Fibroblast of lung (primary cell): Measurements from ENCODE around the gene MAP3K7CL. TPM values are rescaled to one million over a fixed set of nuclear protein-coding genes. Genes with fewer than 3 reads are reported as not detected.
A peak's percentile ranks its signal among the peaks of the same experiment; 100 is the strongest.

ENCODE experiments used
- DNase-seq, 2 donors: peaks; one replicate each; pipeline versions ENCODE4 v3.0.0 to v3.0.0-alpha.2; 2010; ENCODE audit warnings: low read depth in 2 of 2
- H2AFZ ChIP-seq: 2 replicates; pipeline ENCODE4 v1.5.1; 2012; ENCODE audit warnings: low read length, control low read depth, inconsistent platforms
- H3K27ac ChIP-seq: 2 replicates; pipeline ENCODE4 v1.5.1; 2011; ENCODE audit warnings: low read length, control low read depth; ENCODE audit not compliant: insufficient read depth
- H3K27me3 ChIP-seq: 2 replicates; pipeline ENCODE4 v1.5.1; 2011; ENCODE audit warnings: mild to moderate bottlenecking, low read length; ENCODE audit not compliant: control insufficient read depth, insufficient read depth
- H3K36me3 ChIP-seq: 2 replicates; pipeline ENCODE4 v1.5.1; 2011; ENCODE audit warnings: low read length; ENCODE audit not compliant: control insufficient read depth, insufficient read depth
- H3K4me1 ChIP-seq: 2 replicates; pipeline ENCODE4 v1.5.1; 2011; ENCODE audit warnings: low read length; ENCODE audit not compliant: control insufficient read depth, insufficient read depth; ENCODE audit errors: extremely low read depth
- H3K4me2 ChIP-seq: 2 replicates; pipeline ENCODE4 v1.5.1; 2011; ENCODE audit warnings: low read length, control low read depth; ENCODE audit not compliant: insufficient read depth; ENCODE audit errors: extremely low read depth
- H3K4me3 ChIP-seq, 4 experiments: fragments of 200-600 bp in 1 of 4; sonication (generic) in 1 of 4; replicated peaks in 1 of 4; 2 replicates each; pipeline ENCODE4 v1.5.1; 2011 to 2016; ENCODE audit warnings: low read length in 4 of 4, low read depth in 3 of 4, mild to moderate bottlenecking in 3 of 4, control low read depth in 2 of 4, inconsistent platforms in 1 of 4, mixed read lengths in 1 of 4; ENCODE audit not compliant: insufficient read depth in 1 of 4; ENCODE audit errors: control extremely low read depth in 1 of 4
- H3K79me2 ChIP-seq: 2 replicates; pipeline ENCODE4 v1.5.1; 2012; ENCODE audit warnings: mild to moderate bottlenecking, low read length, inconsistent platforms; ENCODE audit not compliant: control insufficient read depth, insufficient read depth
- H3K9ac ChIP-seq: 2 replicates; pipeline ENCODE4 v1.5.1; 2011; ENCODE audit warnings: mild to moderate bottlenecking, low read length, control low read depth; ENCODE audit not compliant: insufficient read depth
- H3K9me3 ChIP-seq: 2 replicates; pipeline ENCODE4 v1.5.1; 2012; ENCODE audit warnings: low read depth, low read length; ENCODE audit not compliant: control insufficient read depth, insufficient read depth
- H4K20me1 ChIP-seq: 2 replicates; pipeline ENCODE4 v1.5.1; 2011; ENCODE audit warnings: low read length; ENCODE audit not compliant: control insufficient read depth, insufficient read depth; ENCODE audit errors: extremely low read depth
- CTCF ChIP-seq, 2 donors: IDR thresholded peaks in 1 of 2; conservative IDR thresholded peaks in 1 of 2; 1 replicate in 1 of 2; 2 replicates in 1 of 2; pipeline ENCODE4 v1.5.1; 2011 to 2012; ENCODE audit warnings: low read length in 2 of 2, control low read depth in 1 of 2, inconsistent platforms in 1 of 2, low read depth in 1 of 2, mild to moderate bottlenecking in 1 of 2
- EZH2 ChIP-seq: IDR thresholded peaks from 2 replicates; pipeline ENCODE4 v1.5.1; 2012; ENCODE audit warnings: low read length, control low read depth, mild to moderate bottlenecking; ENCODE audit errors: missing control alignments
- polyA plus RNA-seq, 2 donors: library from polyadenylated mRNA; depleted of rRNA in 1 of 2; stranded (reverse) in 1 of 2; unstranded in 1 of 2; fragments of >200 nt; gene quantifications; 2 replicates each; pipeline ENCODE4 v1.2.1, GENCODE V29; 2011 to 2012; ENCODE audit warnings: missing spikeins in 1 of 2
- total RNA-seq: library from RNA; depleted of rRNA; stranded (reverse); fragments of >200 nt; gene quantifications from 2 replicates; pipeline ENCODE4 v1.2.1, GENCODE V29; 2014

MAP3K7CL gene
- total and polyA plus RNA-seq, 2 donors (not counting 1 experiment from before 2014, with no cell fraction given) = 58.3 to 176 TPM

GRCh38 chr21:29163341-29164115 lies 33.1 kb downstream of the MAP3K7CL start:
- H3K4me3 ChIP-seq = no peak overlapping the region
- no peak overlapping the region for H2AFZ ChIP-seq
- H3K27ac ChIP-seq = peak overlapping the region; percentile 77

GRCh38 chr21:29164323-29164942 lies 34.0 kb downstream of the MAP3K7CL start:
- no peaks in the 10 kb centered on the region for H3K79me2 ChIP-seq
- H3K27me3 ChIP-seq = no peaks in the 10 kb centered on the region
- no peak overlapping the region for H2AFZ ChIP-seq
- H3K9me3 ChIP-seq = no peaks in the 10 kb centered on the region
- peak overlapping the region; percentile 77 for H3K27ac ChIP-seq
- peaks cover 9% of the 10 kb centered on the region for H3K4me1 ChIP-seq
- DNase-seq = peak; percentile 81 to 93
- H3K9ac ChIP-seq = peak overlapping the region; percentile 17
- no peak for TF ChIP-seq EZH2
- peak; percentile 81 to 83 for TF ChIP-seq CTCF (conservative IDR thresholded peaks at IDR 0.05 in 1 of 2, IDR thresholded peaks at IDR 0.05 in 1 of 2; ENCODE audit: low read depth in 1 of 2, low read length in 2 of 2)
- no peaks in the 10 kb centered on the region for H3K36me3 ChIP-seq
- peak overlapping the region in 1 of 4 experiments; percentile 24 for H3K4me3 ChIP-seq
- H4K20me1 ChIP-seq = no peaks in the 10 kb centered on the region
- H3K4me2 ChIP-seq = no peak overlapping the region

More at GRCh38 chr21:29163341-29164115, 33.1 kb downstream of the MAP3K7CL start:
- Histone ChIP-seq H4K20me1 (no peaks in the 10 kb centered on the region), H3K36me3 (no peaks in the 10 kb centered on the region), H3K79me2 (no peaks in the 10 kb centered on the region), H3K4me2 (no peak overlapping the region), H3K9me3 (no peaks in the 10 kb centered on the region), H3K27me3 (no peaks in the 10 kb centered on the region), H3K4me1 (peaks cover 9% of the 10 kb centered on the region), H3K9ac (no peak overlapping the region)
- DNase-seq = peak in 1 of 2 donors; percentile 74
- TF ChIP-seq EZH2 (no peak), CTCF (conservative IDR thresholded peaks at IDR 0.05 in 1 of 2, IDR thresholded peaks at IDR 0.05 in 1 of 2; ENCODE audit: low read depth in 1 of 2, low read length in 2 of 2) (no peak)

DNA sequence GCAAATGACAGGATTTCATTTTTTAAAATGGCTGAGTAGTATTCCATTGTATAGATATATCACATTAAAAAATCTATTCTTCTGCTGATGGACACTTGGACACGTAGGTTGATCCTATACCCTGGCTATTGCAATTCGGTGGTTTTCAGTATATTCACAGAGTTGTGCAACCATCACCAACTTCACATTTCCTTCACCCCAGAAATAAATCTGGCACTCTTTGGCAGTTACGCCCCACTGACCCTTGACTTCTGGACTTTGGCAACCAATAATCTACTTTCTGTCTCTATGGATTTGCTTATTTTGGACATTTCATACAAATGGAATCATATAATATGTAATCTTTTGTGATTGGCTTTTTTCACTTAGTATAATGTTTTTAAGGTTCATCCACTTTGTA lies 35.9 kb downstream of the MAP3K7CL start:
- no peaks in the 10 kb centered on the region for H3K27me3 ChIP-seq
- DNase-seq = no peak
- H3K4me1 ChIP-seq = peaks cover 9% of the 10 kb centered on the region
- H3K79me2 ChIP-seq = no peaks in the 10 kb centered on the region
- no peak overlapping the region for H3K4me2 ChIP-seq
- H3K9me3 ChIP-seq = no peaks in the 10 kb centered on the region
- H4K20me1 ChIP-seq = no peaks in the 10 kb centered on the region
- TF ChIP-seq EZH2 (no peak), CTCF (conservative IDR thresholded peaks at IDR 0.05 in 1 of 2, IDR thresholded peaks at IDR 0.05 in 1 of 2; ENCODE audit: low read depth in 1 of 2, low read length in 2 of 2) (no peak)
- H3K9ac ChIP-seq = no peak overlapping the region
- H2AFZ ChIP-seq = no peak overlapping the region
- H3K27ac ChIP-seq = no peak overlapping the region
- H3K36me3 ChIP-seq = no peaks in the 10 kb centered on the region
- H3K4me3 ChIP-seq = no peak overlapping the region
